T-helper 1 cell treated with Interleukin-12 subunit alpha and Interleukin-12 subunit beta and Interleukin-4 antibody, amounts not matched to agents 30 μg/mL and 1 μg/mL, for 36 hours (primary cell): ENCODE results near the gene STK24.
"Not testable (repeated sequence)": the region's sequence is repeated elsewhere in the genome, so short reads cannot be mapped to it uniquely, and the experiment has no call there.

Source experiments
- H3K27ac Mint-ChIP-seq: one replicate; pipeline ENCODE4 v1.8.0; 2021; ENCODE audit warnings: mild to moderate bottlenecking, mixed read lengths
- H3K27me3 Mint-ChIP-seq: one replicate; pipeline ENCODE4 v1.8.0; 2021; ENCODE audit warnings: low read depth, mixed read lengths
- H3K36me3 Mint-ChIP-seq: one replicate; pipeline ENCODE4 v1.8.0; 2021; ENCODE audit warnings: low read depth, mixed read lengths
- H3K4me1 Mint-ChIP-seq: one replicate; pipeline ENCODE4 v1.8.0; 2021; ENCODE audit warnings: low read depth, mixed read lengths
- H3K4me3 Mint-ChIP-seq: one replicate; pipeline ENCODE4 v1.8.0; 2021; ENCODE audit warnings: mild to moderate bottlenecking, moderate library complexity, mixed read lengths
- H3K9me3 Mint-ChIP-seq: one replicate; pipeline ENCODE4 v1.8.0; 2021; ENCODE audit warnings: mixed read lengths

Gene STK24

GRCh38 chr13:98575009-98575903 is 1.7 kb downstream of the STK24 start:
- Mint-ChIP-seq H3K4me1 (peaks cover 52% of the 10 kb centered on the region), H3K9me3 (no peaks in the 10 kb centered on the region), H3K27me3 (no peaks in the 10 kb centered on the region)

GRCh38 chr13:98571955-98572662 is 4.8 kb downstream of the STK24 start:
- H3K27ac Mint-ChIP-seq, result peak overlapping the region; percentile 91
- no peaks in the 10 kb centered on the region for H3K27me3 Mint-ChIP-seq
- H3K36me3 Mint-ChIP-seq, result peaks cover 35% of the 10 kb centered on the region
- no peaks in the 10 kb centered on the region for H3K9me3 Mint-ChIP-seq
- peaks cover 76% of the 10 kb centered on the region for H3K4me1 Mint-ChIP-seq
- peak overlapping the region; percentile 87 for H3K4me3 Mint-ChIP-seq

More at GRCh38 chr13:98575009-98575903, 1.7 kb downstream of the STK24 start:
- Mint-ChIP-seq H3K4me3 (peak overlapping the region; percentile 98), H3K27ac (peak overlapping the region; percentile 96), H3K36me3 (peaks cover 17% of the 10 kb centered on the region)

GRCh38 chr13:98570929-98571372 is 6.0 kb downstream of the STK24 start:
- peak overlapping the region; percentile 87 for H3K4me3 Mint-ChIP-seq
- peaks cover 38% of the 10 kb centered on the region for H3K36me3 Mint-ChIP-seq
- peak overlapping the region; percentile 91 for H3K27ac Mint-ChIP-seq
- H3K27me3 Mint-ChIP-seq, result no peaks in the 10 kb centered on the region
- peaks cover 87% of the 10 kb centered on the region for H3K4me1 Mint-ChIP-seq
- no peaks in the 10 kb centered on the region for H3K9me3 Mint-ChIP-seq

- Mint-ChIP-seq H3K4me1 (peaks cover 87% of the 10 kb centered on the region), H3K4me3 (peak overlapping the region; percentile 87), H3K36me3 (peaks cover 30% of the 10 kb centered on the region), H3K27ac (peak overlapping the region; percentile 91)
- not testable (repeated sequence) for H3K9me3 Mint-ChIP-seq, H3K27me3 Mint-ChIP-seq
These were observed 7.2 kb downstream of the STK24 start for GRCh38 chr13:98569494-98570367.

- H3K9me3 Mint-ChIP-seq, result no peaks in the 10 kb centered on the region
- H3K27ac Mint-ChIP-seq, result peak overlapping the region; percentile 14
- H3K4me1 Mint-ChIP-seq, result peaks cover 87% of the 10 kb centered on the region
- H3K36me3 Mint-ChIP-seq, result peaks cover 32% of the 10 kb centered on the region
- no peaks in the 10 kb centered on the region for H3K27me3 Mint-ChIP-seq
- H3K4me3 Mint-ChIP-seq, result peak overlapping the region; percentile 20
These were observed 8.0 kb downstream of the STK24 start for GRCh38 chr13:98568918-98569317.

- Mint-ChIP-seq H3K4me3 (peak overlapping the region; percentile 69), H3K27me3 (no peaks in the 10 kb centered on the region), H3K27ac (peak overlapping the region; percentile 71), H3K4me1 (peaks cover 84% of the 10 kb centered on the region), H3K36me3 (peaks cover 32% of the 10 kb centered on the region), H3K9me3 (no peaks in the 10 kb centered on the region)
These were observed 9.8 kb downstream of the STK24 start for GRCh38 chr13:98567140-98567539.

GRCh38 chr13:98565726-98566565 is 11.0 kb downstream of the STK24 start:
- Mint-ChIP-seq H3K36me3 (peaks cover 37% of the 10 kb centered on the region), H3K27me3 (no peaks in the 10 kb centered on the region), H3K4me3 (peak overlapping the region; percentile 46), H3K27ac (peak overlapping the region; percentile 71), H3K9me3 (no peaks in the 10 kb centered on the region), H3K4me1 (peaks cover 83% of the 10 kb centered on the region)

GRCh38 chr13:98564204-98564603 is 12.7 kb downstream of the STK24 start:
- Mint-ChIP-seq H3K4me1 (peaks cover 80% of the 10 kb centered on the region), H3K27me3 (no peaks in the 10 kb centered on the region), H3K27ac (peak overlapping the region; percentile 84), H3K36me3 (peaks cover 46% of the 10 kb centered on the region), H3K4me3 (peak overlapping the region; percentile 84), H3K9me3 (no peaks in the 10 kb centered on the region)

GRCh38 chr13:98563071-98563470 is 13.8 kb downstream of the STK24 start:
- Mint-ChIP-seq H3K36me3 (peaks cover 40% of the 10 kb centered on the region), H3K4me1 (peaks cover 79% of the 10 kb centered on the region), H3K9me3 (no peaks in the 10 kb centered on the region), H3K4me3 (peak overlapping the region; percentile 84), H3K27ac (peak overlapping the region; percentile 84), H3K27me3 (no peaks in the 10 kb centered on the region)

- peaks cover 36% of the 10 kb centered on the region for H3K36me3 Mint-ChIP-seq
- peaks cover 72% of the 10 kb centered on the region for H3K4me1 Mint-ChIP-seq
- H3K27me3 Mint-ChIP-seq, result no peaks in the 10 kb centered on the region
- no peaks in the 10 kb centered on the region for H3K9me3 Mint-ChIP-seq
- no peak overlapping the region for H3K4me3 Mint-ChIP-seq
- peak overlapping the region; percentile 3 for H3K27ac Mint-ChIP-seq
These were observed 17.7 kb downstream of the STK24 start for GRCh38 chr13:98559169-98559568.

- no peak overlapping the region for H3K4me3 Mint-ChIP-seq
- H3K4me1 Mint-ChIP-seq, result peaks cover 66% of the 10 kb centered on the region
- H3K27me3 Mint-ChIP-seq, result no peaks in the 10 kb centered on the region
- H3K36me3 Mint-ChIP-seq, result peaks cover 35% of the 10 kb centered on the region
- H3K27ac Mint-ChIP-seq, result peak overlapping the region; percentile 75
- H3K9me3 Mint-ChIP-seq, result no peaks in the 10 kb centered on the region
These were observed 18.7 kb downstream of the STK24 start for GRCh38 chr13:98557937-98558792.

GRCh38 chr13:98556968-98557631 is 19.8 kb downstream of the STK24 start:
- H3K36me3 Mint-ChIP-seq, result peaks cover 33% of the 10 kb centered on the region
- H3K4me1 Mint-ChIP-seq, result peaks cover 65% of the 10 kb centered on the region
- no peaks in the 10 kb centered on the region for H3K9me3 Mint-ChIP-seq
- peak overlapping the region; percentile 33 for H3K4me3 Mint-ChIP-seq
- peak overlapping the region; percentile 23 for H3K27ac Mint-ChIP-seq
- no peaks in the 10 kb centered on the region for H3K27me3 Mint-ChIP-seq
